RPMI7951 (cell line): ENCODE results near the gene S100A11. TPM values are rescaled to one million over a fixed set of nuclear protein-coding genes. Genes with fewer than 3 reads are reported as not detected.
A peak's percentile ranks its signal among the peaks of the same experiment; 100 is the strongest.

Experiments
- DNase-seq: peaks from one replicate; pipeline ENCODE4 v3.0.0-alpha.2; 2012; ENCODE audit warnings: low read depth
- total RNA-seq: library from RNA; depleted of rRNA; stranded (reverse); fragments of >200 nt; shearing (Covaris generic); gene quantifications from 2 replicates; pipeline ENCODE4 v1.2.3, GENCODE V29; 2014

Gene S100A11
- total RNA-seq, 1 experiment from 2014 or later = 1,277 TPM

- DNase-seq = peak; percentile 86
These were observed 34.9 kb downstream of the S100A11 start for GRCh38 chr1:152001631-152002584.

- DNase-seq = no peak
These were observed 35.7 kb downstream of the S100A11 start for GRCh38 chr1:152000964-152001630.

- DNase-seq = no peak
These were observed 38.0 kb downstream of the S100A11 start for GRCh38 chr1:151998611-151999362.

- DNase-seq = no peak
These were observed 39.6 kb downstream of the S100A11 start for GRCh38 chr1:151997284-151997570.

GRCh38 chr1:151995774-151996173, 41.0 kb downstream of the S100A11 start:
- no peak for DNase-seq

GRCh38 chr1:151994956-151995355, 41.8 kb downstream of the S100A11 start:
- peak; percentile 99 for DNase-seq

- DNase-seq = peak; percentile 83
These were observed 42.9 kb downstream of the S100A11 start, which contains the start of gene S100A10 for GRCh38 chr1:151993734-151994496. TSS of gene S100A10 (minus strand) at chr1:151993859. CDS start at chr1:151986230, 7,629 bp downstream.

- DNase-seq = no peak
These were observed 43.6 kb downstream of the S100A11 start for GRCh38 chr1:151993084-151993733.

GRCh38 chr1:151992303-151993083, 44.3 kb downstream of the S100A11 start:
- peak; percentile 99 for DNase-seq

- no peak for DNase-seq
These were observed 45.0 kb downstream of the S100A11 start for GRCh38 chr1:151991663-151992302.

- peak; percentile 79 for DNase-seq
These were observed 46.0 kb downstream of the S100A11 start for GRCh38 chr1:151990856-151991198.

- DNase-seq = no peak
These were observed 46.5 kb downstream of the S100A11 start for GRCh38 chr1:151990058-151990855.

- DNase-seq = peak; percentile 91
These were observed 47.5 kb downstream of the S100A11 start for GRCh38 chr1:151989211-151989862.

- peak; percentile 94 for DNase-seq
These were observed 48.3 kb downstream of the S100A11 start for GRCh38 chr1:151988405-151988923.

GRCh38 chr1:151986501-151987190, 50.2 kb downstream of the S100A11 start:
- no peak for DNase-seq

GRCh38 chr1:151985768-151986167, 51.0 kb downstream of the S100A11 start:
- no peak for DNase-seq

- DNase-seq = no peak
These were observed 51.5 kb downstream of the S100A11 start for GRCh38 chr1:151985270-151985669.
